Activated effector memory CD4-positive, alpha-beta T cell treated with anti-CD3 and anti-CD28 coated beads, Interleukin-2, amount 50 U/mL, for 16 hours (primary cell): ENCODE data around the gene MAP3K14.

ENCODE experiments used
- DNase-seq: peaks from one replicate; pipeline ENCODE4 v3.0.0-alpha.2; 2020

The MAP3K14 gene

GRCh38 chr17:45218895-45219661 is 97.7 kb downstream of the MAP3K14 start:
- peak; percentile 96 for DNase-seq
